NCI-H1930 (cell line): ENCODE results near the gene WFS1.

ENCODE experiments used
- DNase-seq, 2 experiments: peaks; one replicate each; lab custom pipeline; 2025; lab: John Stamatoyannopoulos, UW

Gene WFS1, protein sequence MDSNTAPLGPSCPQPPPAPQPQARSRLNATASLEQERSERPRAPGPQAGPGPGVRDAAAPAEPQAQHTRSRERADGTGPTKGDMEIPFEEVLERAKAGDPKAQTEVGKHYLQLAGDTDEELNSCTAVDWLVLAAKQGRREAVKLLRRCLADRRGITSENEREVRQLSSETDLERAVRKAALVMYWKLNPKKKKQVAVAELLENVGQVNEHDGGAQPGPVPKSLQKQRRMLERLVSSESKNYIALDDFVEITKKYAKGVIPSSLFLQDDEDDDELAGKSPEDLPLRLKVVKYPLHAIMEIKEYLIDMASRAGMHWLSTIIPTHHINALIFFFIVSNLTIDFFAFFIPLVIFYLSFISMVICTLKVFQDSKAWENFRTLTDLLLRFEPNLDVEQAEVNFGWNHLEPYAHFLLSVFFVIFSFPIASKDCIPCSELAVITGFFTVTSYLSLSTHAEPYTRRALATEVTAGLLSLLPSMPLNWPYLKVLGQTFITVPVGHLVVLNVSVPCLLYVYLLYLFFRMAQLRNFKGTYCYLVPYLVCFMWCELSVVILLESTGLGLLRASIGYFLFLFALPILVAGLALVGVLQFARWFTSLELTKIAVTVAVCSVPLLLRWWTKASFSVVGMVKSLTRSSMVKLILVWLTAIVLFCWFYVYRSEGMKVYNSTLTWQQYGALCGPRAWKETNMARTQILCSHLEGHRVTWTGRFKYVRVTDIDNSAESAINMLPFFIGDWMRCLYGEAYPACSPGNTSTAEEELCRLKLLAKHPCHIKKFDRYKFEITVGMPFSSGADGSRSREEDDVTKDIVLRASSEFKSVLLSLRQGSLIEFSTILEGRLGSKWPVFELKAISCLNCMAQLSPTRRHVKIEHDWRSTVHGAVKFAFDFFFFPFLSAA

DNA sequence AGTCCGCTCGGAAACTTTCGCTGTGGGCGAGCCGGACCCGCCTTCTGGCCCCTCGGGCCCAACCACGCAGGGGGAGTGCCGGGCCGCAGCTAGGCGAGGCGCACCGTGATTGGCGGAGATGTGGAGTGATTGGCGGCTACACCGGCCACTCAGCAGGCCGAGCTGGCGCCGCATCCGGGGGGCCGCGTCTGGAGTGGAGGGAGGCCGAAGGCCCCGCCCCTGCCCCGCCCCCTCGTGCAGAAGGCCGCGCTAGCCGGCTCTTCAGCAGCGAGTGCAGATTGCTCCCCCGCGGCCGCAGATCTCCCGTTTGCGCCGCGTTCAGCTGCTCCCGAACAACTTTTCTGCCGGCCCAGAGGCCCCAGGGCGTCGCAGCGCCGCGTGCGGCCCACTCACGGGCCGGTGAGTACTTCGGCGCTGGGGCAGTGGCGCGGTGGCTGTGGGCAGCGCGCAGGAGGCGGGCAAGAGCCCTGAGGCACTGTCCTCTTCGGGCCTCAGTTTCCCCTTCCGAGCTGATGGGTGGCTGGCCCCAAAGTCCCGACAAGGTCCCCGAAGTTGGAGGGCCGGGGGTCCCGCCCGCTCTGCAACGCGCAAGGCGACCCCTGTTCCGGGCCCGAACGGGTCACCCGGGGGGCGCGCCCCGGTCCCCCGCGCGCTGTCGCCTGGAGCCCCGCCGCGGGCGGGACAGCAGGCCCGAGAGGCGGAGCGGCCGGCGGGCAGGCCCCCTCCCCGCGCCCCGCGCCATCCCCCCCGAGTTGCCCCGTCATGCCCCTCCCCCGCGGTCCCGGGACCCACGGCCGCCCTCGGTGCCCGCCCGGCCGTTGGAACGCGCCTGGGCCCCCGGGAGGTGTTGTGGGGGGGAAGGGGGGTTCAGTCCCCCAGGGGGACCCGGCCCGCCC, at the start of gene WFS1:
WFS1 (plus strand) TSS at position 235 of the 896 bp plus-strand sequence. CDS start 7,606 bp downstream, outside the sequence.
- DNase-seq: peak; percentile 94 to 98

DNA sequence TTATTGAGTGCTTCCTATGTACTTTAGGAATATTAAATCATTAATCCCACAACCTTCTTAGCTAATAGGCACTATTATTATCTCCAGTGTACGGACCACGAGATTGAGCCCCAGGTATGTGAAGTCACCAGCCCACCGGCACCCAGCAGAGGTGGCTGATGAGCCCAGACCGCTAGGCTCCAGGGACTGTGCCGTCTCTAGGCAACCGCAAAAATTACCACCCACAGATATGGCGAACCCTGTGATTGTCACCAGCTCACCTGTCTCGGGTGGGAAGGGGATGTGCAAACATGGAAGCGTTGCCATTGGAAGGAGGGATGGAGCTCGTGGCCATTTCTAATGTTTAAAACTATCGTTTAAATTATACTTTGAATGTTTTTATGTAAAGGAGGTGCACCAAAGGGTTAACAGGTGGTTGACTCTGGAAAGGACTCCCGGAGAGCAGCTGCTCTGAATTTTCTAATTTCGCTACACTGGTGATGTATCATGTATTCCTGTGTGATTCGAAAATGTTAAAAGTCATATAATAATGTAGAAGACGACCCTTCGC, 48.3 kb upstream of the WFS1 start:
- peak in 1 of 2 experiments; percentile 9 for DNase-seq

DNA sequence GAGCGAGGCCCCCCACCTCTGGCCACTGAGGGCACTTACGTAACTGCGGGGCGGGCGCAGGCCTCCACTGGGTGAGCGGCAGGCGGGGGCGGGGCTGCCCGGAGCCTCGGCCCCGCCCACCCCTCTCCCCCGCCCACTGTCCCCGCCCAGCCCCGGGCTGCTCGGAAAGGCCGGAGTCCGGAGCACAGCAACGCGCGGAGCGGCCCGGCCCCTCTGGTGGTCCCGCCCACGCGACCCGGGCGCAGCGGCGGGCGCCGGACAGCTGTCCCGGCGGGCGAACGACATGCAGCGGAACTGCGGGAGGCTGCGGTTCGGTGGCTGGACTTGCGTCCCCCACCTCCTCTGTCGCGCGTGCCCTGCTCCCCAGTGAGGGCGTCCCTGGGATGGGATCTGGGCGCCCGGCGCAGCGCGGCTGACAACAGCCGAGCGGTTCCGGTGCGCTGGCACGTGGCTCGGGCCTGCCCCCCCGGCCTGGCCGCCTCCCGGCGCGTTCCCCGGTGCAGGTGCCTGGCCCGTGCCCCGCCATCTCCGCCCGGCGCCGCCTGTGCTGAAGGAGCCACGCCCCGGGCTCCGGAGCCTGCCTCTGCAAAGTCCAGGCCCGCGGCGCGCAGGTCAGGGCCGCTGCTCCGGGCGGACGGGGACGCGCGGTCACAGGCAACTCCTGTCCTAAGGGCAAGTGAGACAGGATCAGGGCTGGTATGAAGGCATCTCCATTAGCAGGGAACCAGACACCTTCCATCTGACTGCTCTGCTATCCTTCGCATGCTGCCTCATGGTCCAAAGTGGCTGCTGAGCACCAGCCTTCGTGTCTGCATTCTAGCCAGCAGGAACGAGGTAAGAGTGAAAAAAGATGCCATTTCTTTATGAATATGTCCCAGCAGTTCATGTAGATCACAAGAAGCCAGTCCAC, 47.5 kb upstream of the WFS1 start:
- DNase-seq: peak; percentile 33 to 72

DNA sequence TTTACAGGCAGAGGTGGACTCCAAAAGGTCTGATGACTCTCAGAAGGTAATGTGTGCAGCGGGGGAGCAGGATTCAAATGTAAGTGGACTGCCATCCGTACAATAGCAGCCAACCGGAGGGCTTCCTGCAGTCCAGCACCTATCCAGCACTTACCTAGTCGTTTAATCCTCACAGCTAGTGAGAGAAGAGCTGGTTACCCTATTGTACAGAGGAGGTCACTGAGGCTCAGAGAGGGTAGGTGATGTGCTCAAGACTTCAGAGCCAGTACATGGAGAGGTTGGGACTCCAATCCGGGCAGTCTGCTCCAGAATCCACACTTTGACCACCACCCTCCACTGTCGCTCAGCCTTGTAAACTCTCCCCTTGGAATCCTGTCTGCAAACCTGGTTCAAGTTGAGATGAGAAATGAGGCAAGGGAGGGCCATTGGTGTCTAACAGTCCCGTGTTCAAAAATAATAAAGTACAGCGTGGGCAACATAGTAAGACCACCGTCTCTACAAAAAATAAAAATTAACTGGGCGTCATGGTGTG, 46.8 kb upstream of the WFS1 start:
- no peak for DNase-seq

DNA sequence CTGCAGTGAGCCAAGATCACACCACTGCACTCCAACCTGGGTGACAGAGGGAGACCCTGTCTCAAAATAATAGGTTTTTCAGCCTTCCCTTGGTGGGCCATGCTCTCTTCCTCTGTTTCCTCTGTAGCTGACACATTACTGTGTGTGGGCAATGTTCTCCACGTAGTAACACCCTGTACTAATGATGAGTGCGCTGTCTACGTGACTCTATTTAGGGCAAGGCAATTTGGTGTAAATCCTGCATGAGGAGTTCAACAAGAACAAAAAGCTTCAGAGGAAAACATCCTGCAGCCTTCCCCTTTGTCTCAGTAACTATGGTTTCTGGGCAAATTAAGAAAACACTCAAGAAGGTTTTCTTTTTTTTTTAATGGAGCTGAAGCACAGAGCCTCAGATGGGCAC, 44.9 kb upstream of the WFS1 start:
- no peak for DNase-seq

DNA sequence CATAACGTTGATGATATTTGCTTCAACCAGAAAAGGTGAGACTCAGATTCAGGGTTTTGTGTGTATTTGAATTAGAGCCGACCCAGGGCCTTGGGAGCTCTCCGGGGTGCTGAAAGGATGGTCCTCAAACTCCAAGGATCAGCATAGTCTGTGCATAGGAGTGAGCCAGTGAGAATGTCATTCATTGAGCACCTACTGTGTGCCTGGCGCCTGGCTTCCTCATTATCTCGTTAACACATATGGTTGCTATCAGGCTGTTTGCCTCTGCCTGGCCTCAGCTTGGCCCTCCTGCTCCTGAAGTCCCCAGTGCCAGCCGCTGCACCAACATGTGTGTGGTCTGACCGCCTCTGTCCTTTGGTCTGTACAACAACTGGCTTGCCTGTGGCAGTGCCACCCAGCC, 44.2 kb upstream of the WFS1 start:
- DNase-seq: no peak

DNA sequence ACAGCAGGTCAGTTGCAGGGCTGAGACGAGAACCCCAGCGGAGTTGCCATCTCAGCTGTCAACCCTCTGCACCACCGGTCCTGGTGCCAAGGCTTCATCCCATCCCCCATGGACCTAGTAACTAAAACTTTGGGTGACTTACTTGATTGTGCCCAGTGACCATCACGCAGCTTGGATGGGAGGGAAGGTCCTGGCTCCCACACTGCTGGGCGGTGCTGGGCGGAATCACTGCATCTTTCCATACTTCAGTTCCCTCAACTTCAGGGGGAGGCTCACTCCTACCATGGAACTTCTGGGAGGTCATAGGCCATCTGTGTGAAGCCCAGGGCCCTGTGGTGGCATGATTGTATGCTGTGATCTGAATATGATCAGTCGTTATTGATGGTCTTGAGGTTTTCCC, 43.1 kb upstream of the WFS1 start:
- DNase-seq: no peak

DNA sequence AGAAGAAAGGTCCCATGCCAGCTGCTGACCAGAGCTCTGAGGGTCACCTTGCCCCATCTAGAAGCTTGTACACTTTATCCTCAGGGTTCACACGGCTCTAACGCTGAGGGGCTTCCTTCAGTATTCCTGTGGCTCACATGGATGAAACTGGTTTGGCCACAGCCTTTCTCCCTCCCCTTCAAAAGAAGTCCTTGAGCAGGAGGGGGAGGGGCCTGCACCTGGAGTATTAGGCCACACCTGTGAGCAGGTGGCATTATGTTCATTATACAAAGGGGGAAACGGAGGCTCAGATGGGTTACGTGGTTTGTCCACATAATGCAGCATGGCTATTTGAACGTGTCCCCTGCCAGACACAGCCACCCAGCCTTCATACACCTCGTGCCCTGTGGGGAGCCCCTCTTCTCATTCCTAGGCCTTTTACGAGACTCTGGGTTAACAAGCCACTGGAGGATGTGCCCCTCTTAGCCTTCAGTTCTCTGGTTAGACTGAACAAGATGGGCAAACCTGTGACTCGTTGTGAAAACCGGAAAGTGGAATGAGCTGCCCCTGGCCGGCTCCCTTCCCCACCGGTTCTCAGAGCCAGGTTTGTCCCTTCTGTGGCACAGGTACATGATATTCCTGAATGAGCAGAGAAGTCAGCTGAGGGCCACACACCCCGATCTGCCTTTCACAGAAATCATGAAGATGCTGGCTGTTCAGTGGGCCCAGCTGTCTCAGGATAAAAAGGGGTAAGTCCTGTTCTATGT, 42.1 kb upstream of the WFS1 start:
- DNase-seq: no peak

DNA sequence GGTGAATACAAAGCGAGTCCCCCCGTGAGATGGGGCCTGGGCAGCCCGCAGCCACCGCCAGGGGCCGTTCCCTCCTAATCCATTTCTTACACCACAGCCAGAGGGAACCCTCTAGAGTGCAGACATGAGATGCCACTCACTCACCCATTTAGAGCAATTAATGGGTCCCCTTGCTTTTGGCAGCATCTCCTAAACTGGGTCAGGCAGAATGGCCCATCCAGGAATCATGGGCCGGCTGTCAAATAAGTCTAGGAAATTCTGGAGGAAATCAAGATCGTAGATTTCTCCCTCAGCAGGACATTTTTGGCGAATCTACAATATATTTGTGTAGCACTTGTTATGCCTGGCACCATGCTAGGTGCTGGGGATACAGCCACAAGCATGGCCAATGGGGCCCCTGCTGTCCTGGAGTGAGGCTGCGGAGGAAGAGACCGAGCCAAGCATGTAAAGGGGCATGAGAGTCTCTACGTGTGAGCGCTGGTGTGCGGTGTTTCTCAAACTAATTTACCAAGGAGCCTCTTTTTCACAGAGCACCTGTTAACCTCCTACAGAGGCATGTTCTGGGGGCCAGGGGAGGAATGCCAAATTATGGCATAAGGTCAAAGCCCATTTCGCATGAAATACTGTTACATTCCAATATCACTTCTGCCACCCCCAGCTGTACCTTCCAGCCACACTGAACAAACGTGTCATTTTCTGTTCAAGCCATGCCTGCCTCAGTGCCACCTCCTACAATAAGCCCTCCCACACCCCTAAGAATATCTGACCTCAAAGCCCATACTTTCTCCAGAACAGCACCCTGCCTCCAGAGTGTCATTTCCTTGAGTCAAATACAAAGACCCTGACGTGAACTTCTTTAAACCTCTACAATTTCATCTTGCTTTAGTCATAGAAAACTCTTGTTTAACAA, 41.2 kb upstream of the WFS1 start:
- DNase-seq: no peak

DNA sequence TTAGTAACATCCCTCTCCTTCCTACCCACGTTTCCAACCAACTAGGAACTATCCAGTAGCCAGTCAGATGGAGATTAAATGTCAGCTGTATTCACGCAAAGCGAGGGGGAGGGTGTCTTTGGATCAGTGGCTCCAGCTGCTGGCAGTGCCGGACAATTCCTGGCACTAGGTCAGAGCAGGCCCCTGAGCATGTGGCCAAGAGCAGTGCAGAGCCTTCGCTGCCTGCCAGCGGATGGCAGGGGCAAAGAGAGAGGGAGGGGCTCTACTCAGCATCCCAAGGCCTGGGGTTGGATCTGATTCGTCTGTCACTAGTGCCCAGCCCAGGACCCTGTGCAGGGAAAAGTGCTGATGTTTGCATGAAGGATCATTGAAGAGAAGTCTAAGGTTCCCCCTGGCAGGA, 40.6 kb upstream of the WFS1 start:
- no peak for DNase-seq

DNA sequence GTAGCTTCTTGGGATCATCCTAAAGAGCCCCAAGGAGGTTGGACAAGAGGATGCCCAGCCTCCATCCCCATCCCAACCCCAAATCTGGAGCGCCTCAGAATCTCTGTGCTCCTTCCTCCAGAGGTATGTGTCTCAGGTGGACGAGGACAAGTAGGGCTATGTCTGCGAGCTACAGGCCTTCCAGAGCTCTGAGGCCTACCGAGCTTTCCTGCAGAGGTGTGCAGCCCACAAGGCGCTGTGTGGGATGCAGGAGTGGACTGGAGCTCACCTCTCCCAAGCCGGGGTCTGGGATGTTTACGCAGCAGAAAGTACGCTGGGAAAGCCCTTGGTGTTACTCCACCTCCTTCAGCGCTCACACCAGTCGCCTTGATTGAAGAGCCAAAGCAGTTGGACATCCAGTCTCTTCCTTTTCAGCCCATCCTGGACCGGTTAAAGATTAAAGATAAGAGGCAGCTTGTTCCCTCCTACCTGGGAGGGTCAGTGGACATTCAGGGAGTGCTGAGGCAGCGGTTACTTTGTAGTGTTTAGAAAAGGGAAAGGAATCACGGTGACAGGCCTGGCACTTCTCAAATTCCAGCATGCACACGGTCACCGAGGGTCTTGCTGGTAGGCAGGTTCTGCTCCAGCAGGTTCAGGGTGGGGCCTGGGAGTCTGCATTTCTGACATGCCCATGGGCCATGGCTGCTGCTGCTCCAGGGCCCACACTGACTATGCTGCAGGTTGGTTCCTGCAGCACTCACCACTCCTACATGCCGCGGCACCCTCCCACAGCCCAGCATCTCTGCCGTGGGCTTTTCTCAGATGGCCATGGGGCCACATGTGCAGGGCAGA, 39.8 kb upstream of the WFS1 start:
- DNase-seq: no peak

DNA sequence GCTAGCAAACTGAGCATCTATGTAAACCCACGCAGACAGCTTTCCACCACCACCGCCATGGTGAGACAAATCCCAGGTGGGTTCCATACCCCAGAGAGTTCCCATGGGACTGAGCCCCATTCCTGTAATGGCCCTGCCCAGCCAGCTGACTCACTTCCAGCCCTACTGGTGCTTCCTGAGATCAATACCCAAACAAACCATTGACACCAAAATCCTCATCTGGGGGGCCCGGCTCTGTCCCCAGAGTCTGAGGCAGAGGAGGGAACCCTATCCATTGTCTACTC, 39.2 kb upstream of the WFS1 start:
- no peak for DNase-seq

DNA sequence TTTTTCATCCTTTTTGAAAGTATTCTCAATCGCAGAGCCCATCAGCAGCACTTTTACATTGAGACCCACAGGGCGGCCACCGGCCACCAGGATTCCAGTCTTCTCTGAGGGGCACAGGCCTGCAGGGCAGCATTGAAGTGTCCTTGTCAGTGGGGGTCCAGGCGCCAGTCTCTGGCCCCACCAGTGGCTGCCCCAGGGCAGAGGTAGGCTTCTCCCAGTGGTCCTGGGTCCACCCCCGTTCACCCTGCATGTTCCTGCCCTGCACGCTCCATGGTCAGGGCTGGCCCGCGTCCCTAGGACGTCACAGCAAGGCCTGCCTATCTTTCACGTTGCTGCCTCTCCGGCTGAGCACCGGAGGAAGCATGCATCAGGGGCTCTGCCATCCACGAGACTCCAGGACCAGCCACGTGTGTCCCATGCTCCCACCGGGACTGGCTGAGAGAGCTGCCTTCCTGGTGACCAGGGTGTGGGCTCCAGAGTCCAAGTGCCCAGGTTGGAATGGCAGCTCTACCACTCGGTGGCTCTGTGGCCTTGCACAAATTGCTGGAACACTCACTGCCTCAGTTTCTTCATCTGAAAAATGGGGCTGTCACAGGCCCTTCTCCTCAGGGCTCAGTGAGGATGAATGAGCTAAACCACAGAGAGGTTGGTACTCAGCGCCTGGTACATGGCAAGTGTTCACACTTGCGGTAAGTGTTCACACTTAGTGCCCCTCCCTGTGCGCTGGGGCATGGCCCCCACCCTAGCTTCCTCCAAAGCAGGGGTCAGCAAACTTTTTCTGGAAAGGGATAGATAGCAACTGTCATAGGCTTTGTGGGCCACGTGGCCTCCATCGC, 38.6 kb upstream of the WFS1 start:
- DNase-seq: no peak

DNA sequence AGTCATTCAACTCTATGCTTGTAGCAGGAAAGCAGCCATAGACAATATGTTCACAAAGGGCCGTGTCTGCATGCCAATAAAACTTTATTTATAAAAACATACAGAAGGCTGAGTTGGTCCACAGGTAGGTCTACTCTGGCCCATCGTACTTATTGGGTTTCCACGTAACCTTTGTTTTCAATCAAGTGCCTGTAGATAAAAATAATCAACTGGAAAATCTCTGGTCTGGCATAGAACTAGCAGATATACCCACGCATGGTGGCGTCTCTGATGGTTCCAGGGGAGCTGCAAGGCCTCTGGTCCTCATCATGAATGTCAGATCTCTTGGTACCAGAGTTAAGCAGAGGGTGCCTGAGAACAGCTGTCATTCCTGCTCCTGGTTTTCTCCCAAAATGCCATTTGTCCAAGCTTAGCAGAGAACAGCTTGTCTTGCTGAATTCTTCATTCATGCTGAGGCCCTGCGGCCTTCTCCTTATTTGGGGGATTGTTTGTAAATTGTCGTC, 37.9 kb upstream of the WFS1 start:
- no peak for DNase-seq

DNA sequence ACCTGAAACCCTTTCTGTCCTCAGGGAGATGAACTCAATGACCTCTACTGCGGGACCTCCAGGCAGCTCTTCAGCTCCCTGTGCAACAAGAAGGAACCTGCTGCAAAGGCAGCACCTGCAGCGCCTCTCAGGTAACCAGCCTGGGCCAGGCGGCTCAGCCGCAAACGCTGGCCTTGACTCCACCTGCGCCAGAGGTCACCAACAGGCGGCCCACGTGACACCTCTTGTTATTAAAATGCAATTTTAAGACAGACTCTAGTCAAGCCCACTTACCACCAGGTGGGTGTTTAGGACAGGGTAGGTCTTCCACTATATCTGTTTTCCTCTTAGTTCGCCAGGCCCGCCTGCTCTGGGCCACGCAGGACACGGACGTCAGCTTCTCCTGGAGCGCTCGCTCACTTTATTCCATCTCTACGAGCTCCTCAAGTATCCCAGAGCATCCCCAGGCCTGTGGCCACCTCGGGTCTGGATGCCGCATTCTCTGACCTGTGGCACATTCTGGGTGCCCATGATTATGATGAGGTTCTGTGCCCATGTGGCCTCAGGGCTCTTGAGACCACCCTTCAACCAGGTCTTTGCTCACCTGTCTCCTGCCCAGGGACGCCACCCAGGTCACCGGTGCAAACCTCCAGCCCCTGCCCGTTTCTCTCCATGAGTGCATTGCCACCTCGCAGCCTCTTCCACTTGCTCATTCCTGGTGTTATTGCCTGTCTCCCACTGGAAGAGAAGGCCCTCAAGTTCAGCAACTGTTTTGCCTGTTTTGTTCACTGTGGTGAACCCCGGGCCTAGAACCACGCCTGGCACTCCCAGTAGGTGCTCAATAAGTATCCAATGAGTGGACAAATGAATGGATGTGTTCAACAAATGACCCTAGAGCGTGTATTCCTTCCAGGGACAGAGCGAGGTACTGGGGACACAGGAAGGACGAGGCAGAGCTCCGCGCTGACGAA, 36.5 kb upstream of the WFS1 start:
- DNase-seq: no peak

DNA sequence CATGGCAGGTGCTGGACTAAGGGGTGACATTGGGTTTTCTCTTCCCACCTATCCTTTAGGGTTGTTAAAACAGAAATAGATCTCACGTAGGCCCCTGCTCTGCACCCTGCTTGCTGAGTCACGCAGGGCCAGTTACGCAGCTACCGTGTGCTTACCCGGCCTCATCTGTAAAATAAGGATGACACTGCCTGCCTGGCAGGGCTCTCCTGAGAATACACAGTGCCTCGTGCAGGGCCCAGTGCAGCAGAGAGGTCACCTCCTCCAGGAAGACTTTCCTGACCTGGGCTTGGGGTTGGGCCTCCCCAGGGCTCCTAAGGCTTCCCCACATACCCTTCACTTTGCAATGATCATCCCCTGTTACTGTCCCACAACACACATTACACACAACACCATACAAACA, 35.7 kb upstream of the WFS1 start:
- no peak for DNase-seq
